H1 (cell line): ENCODE data around the gene GAPT. TPM values are rescaled to one million over a fixed set of nuclear protein-coding genes. Genes with fewer than 3 reads are reported as not detected.

Experiments used
- CTBP2 ChIP-seq: IDR thresholded peaks from 2 replicates; pipeline ENCODE4 v1.7.0; 2011; ENCODE audit warnings: borderline replicate concordance, mild to moderate bottlenecking, moderate library complexity, mixed read lengths, low read length; ENCODE audit not compliant: insufficient read depth, insufficient read length
- polyA plus RNA-seq, 7 experiments: library from polyadenylated mRNA; depleted of rRNA in 3 of 7; stranded (reverse) in 5 of 7; unstranded in 2 of 7; fragments of >200 nt in 5 of 7; fragments of 200-250 nt in 2 of 7; gene quantifications; 1 replicate in 5 of 7; 2 replicates in 1 of 7; 4 replicates in 1 of 7; pipeline versions ENCODE4 v1.2.1 to v1.2.3, GENCODE V29; 2011 to 2013; ENCODE audit warnings: missing spikeins in 2 of 7, mixed read lengths in 2 of 7
- total RNA-seq: library from RNA; stranded (reverse); fragmentation: NEBNext Ultra II Directional; extraction: Animal tissue kit (Norgen Biotek cat#: 25700); gene quantifications from 2 replicates; pipeline ENCODE4 v1.2.1, GENCODE V29; 2021
- TF ChIP-seq, protein P1 (sequence below): fragments of 300-600 bp; sonication (generic); IDR thresholded peaks from 2 replicates; pipeline ENCODE4 v1.7.1; 2012; ENCODE audit warnings: low read length, moderate library complexity, mild to moderate bottlenecking, inconsistent platforms; ENCODE audit not compliant: insufficient replicate concordance

The GAPT gene
- total and polyA plus RNA-seq, 2 of the 8 experiments (the other 6 are each of a cell fraction or from before 2014, with no cell fraction given): not detected

DNA sequence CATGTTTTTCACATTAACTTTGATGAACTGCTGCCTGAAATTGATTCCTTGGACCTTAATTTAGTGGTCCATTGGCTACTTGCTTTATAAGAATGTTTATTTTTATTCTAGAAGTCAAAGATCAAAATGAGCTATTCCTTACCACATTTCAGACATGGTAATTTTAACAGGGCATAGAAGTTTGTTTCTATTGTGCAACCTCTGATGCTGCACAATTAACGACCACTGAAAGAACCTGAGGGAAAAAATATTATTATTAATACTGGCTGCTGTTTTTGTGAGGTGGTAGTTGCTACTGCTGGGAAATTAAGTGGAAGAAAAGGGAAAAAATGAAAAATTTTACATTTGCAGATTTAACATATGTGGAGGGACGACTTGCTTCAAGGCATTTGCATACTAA, 53.7 kb downstream of the GAPT start (continued):
- TF ChIP-seq, protein P1, sequence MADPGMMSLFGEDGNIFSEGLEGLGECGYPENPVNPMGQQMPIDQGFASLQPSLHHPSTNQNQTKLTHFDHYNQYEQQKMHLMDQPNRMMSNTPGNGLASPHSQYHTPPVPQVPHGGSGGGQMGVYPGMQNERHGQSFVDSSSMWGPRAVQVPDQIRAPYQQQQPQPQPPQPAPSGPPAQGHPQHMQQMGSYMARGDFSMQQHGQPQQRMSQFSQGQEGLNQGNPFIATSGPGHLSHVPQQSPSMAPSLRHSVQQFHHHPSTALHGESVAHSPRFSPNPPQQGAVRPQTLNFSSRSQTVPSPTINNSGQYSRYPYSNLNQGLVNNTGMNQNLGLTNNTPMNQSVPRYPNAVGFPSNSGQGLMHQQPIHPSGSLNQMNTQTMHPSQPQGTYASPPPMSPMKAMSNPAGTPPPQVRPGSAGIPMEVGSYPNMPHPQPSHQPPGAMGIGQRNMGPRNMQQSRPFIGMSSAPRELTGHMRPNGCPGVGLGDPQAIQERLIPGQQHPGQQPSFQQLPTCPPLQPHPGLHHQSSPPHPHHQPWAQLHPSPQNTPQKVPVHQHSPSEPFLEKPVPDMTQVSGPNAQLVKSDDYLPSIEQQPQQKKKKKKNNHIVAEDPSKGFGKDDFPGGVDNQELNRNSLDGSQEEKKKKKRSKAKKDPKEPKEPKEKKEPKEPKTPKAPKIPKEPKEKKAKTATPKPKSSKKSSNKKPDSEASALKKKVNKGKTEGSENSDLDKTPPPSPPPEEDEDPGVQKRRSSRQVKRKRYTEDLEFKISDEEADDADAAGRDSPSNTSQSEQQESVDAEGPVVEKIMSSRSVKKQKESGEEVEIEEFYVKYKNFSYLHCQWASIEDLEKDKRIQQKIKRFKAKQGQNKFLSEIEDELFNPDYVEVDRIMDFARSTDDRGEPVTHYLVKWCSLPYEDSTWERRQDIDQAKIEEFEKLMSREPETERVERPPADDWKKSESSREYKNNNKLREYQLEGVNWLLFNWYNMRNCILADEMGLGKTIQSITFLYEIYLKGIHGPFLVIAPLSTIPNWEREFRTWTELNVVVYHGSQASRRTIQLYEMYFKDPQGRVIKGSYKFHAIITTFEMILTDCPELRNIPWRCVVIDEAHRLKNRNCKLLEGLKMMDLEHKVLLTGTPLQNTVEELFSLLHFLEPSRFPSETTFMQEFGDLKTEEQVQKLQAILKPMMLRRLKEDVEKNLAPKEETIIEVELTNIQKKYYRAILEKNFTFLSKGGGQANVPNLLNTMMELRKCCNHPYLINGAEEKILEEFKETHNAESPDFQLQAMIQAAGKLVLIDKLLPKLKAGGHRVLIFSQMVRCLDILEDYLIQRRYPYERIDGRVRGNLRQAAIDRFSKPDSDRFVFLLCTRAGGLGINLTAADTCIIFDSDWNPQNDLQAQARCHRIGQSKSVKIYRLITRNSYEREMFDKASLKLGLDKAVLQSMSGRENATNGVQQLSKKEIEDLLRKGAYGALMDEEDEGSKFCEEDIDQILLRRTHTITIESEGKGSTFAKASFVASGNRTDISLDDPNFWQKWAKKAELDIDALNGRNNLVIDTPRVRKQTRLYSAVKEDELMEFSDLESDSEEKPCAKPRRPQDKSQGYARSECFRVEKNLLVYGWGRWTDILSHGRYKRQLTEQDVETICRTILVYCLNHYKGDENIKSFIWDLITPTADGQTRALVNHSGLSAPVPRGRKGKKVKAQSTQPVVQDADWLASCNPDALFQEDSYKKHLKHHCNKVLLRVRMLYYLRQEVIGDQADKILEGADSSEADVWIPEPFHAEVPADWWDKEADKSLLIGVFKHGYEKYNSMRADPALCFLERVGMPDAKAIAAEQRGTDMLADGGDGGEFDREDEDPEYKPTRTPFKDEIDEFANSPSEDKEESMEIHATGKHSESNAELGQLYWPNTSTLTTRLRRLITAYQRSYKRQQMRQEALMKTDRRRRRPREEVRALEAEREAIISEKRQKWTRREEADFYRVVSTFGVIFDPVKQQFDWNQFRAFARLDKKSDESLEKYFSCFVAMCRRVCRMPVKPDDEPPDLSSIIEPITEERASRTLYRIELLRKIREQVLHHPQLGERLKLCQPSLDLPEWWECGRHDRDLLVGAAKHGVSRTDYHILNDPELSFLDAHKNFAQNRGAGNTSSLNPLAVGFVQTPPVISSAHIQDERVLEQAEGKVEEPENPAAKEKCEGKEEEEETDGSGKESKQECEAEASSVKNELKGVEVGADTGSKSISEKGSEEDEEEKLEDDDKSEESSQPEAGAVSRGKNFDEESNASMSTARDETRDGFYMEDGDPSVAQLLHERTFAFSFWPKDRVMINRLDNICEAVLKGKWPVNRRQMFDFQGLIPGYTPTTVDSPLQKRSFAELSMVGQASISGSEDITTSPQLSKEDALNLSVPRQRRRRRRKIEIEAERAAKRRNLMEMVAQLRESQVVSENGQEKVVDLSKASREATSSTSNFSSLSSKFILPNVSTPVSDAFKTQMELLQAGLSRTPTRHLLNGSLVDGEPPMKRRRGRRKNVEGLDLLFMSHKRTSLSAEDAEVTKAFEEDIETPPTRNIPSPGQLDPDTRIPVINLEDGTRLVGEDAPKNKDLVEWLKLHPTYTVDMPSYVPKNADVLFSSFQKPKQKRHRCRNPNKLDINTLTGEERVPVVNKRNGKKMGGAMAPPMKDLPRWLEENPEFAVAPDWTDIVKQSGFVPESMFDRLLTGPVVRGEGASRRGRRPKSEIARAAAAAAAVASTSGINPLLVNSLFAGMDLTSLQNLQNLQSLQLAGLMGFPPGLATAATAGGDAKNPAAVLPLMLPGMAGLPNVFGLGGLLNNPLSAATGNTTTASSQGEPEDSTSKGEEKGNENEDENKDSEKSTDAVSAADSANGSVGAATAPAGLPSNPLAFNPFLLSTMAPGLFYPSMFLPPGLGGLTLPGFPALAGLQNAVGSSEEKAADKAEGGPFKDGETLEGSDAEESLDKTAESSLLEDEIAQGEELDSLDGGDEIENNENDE: no peak
- TF ChIP-seq CTBP2: no peak
